K562 (cell line): ENCODE data around the gene VSIG10L2. TPM values are rescaled to one million over a fixed set of nuclear protein-coding genes. Genes with fewer than 3 reads are reported as not detected.

ENCODE experiments used
- ATAC-seq: fragments of 200-7000 bp; cut with Tn5 transposase; 3 replicates; pipeline ENCODE4 v1.9.1; 2020; ENCODE audit warnings: moderate library complexity
- BruUV-seq: library from RNA; stranded (reverse); fragments of 400-500 nt; replicated peaks from 2 replicates; lab custom pipeline; 2021; lab: Mats Ljungman, UMichigan
- CTCF ChIA-PET: fragments of 300-600 bp; formaldehyde crosslinking; extraction: SDS; loops from one replicate; lab custom pipeline; 2021; ENCODE audit warnings: low intra/inter-chr PET ratio; lab: Yijun Ruan, JAX
- POLR2A ChIA-PET: fragments of 300-600, 350-650 bp; sonication (Branson Sonifier 250); formaldehyde crosslinking; extraction: SDS; loops from one replicate; lab custom pipeline; 2021; ENCODE audit warnings: antibody characterized with exemption, inconsistent platforms; lab: Yijun Ruan, JAX
- DNase-seq, 4 experiments: peaks; one replicate each; pipeline versions ENCODE4 v3.0.0 to v3.0.0-alpha.2; 2011 to 2018; ENCODE audit warnings: low spot score in 3 of 4, mixed read lengths in 3 of 4; ENCODE audit errors: extremely low read depth in 1 of 4
- FAIRE-seq: peaks from 2 replicates; lab custom pipeline; 2011; peaks lifted over from hg19 to GRCh38; lab: Jason Lieb, UNC
- H2AFZ ChIP-seq: 2 replicates; pipeline ENCODE4 v1.6.0; 2011; ENCODE audit warnings: low read depth, low read length, control low read depth, inconsistent platforms
- H3K27ac ChIP-seq: fragments of 200-600 bp; 3 replicates; pipeline ENCODE4 v1.8.0; 2011; ENCODE audit warnings: low read depth, mild to moderate bottlenecking, control low read depth, inconsistent platforms, low read length, moderate library complexity, mixed read lengths; ENCODE audit errors: extremely low read depth
- H3K27me3 ChIP-seq, 2 experiments: fragments of 300-600 bp in 1 of 2; 2 replicates in 1 of 2; 3 replicates in 1 of 2; pipeline versions ENCODE4 v1.6.0 to v1.8.0; 2011; ENCODE audit warnings: inconsistent platforms in 2 of 2, low read length in 2 of 2, mild to moderate bottlenecking in 1 of 2, mixed read lengths in 1 of 2, moderate library complexity in 1 of 2; ENCODE audit not compliant: control insufficient read depth in 2 of 2, insufficient read depth in 2 of 2
- H3K36me3 ChIP-seq: fragments of 300-600 bp; 3 replicates; pipeline ENCODE4 v1.8.0; 2011; ENCODE audit warnings: mild to moderate bottlenecking, low read length, inconsistent platforms; ENCODE audit not compliant: control insufficient read depth, insufficient read depth
- H3K4me1 ChIP-seq, 2 experiments: fragments of 200-600 bp in 1 of 2; replicated peaks in 1 of 2; 2 replicates in 1 of 2; 3 replicates in 1 of 2; pipeline versions ENCODE4 v1.5.1 to v1.8.0; 2011; ENCODE audit warnings: inconsistent platforms in 2 of 2, low read length in 2 of 2, mild to moderate bottlenecking in 1 of 2, mixed read lengths in 1 of 2, moderate library complexity in 1 of 2; ENCODE audit not compliant: control insufficient read depth in 2 of 2, insufficient read depth in 2 of 2
- H3K4me2 ChIP-seq: 2 replicates; pipeline ENCODE4 v1.6.1; 2011; ENCODE audit warnings: low read length, control low read depth, inconsistent platforms, mixed read lengths; ENCODE audit not compliant: insufficient read depth
- H3K4me3 ChIP-seq: fragments of 200-600 bp; sonication (generic), shearing (Covaris generic); 2 replicates; pipeline ENCODE4 v1.5.1; 2016; ENCODE audit warnings: control low read depth, inconsistent platforms
- H3K79me2 ChIP-seq: fragments of 200-600 bp; 3 replicates; pipeline ENCODE4 v1.8.0; 2011; ENCODE audit warnings: low read length, inconsistent platforms; ENCODE audit not compliant: control insufficient read depth, insufficient read depth
- H3K9ac ChIP-seq, 2 experiments: 2 replicates each; pipeline versions ENCODE4 v1.6.0 to v1.6.1; 2011; ENCODE audit warnings: low read depth in 2 of 2, low read length in 2 of 2, control low read depth in 1 of 2, inconsistent platforms in 1 of 2, mild to moderate bottlenecking in 1 of 2, mixed read lengths in 1 of 2; ENCODE audit not compliant: insufficient read depth in 1 of 2
- H3K9me1 ChIP-seq: one replicate; pipeline ENCODE4 v1.6.0; 2011; ENCODE audit warnings: inconsistent platforms, mild to moderate bottlenecking, low read length, moderate library complexity; ENCODE audit not compliant: control insufficient read depth, insufficient read depth
- H3K9me3 ChIP-seq: replicated peaks from 2 replicates; pipeline ENCODE4 v1.5.1; 2011; ENCODE audit warnings: low read depth, low read length, inconsistent platforms; ENCODE audit not compliant: control insufficient read depth, insufficient read depth
- H4K20me1 ChIP-seq: replicated peaks from 2 replicates; pipeline ENCODE4 v1.6.1; 2011; ENCODE audit warnings: low read length, inconsistent platforms, mixed read lengths; ENCODE audit not compliant: control insufficient read depth, insufficient read depth
- ATF1 ChIP-seq, 2 experiments: fragments of 450-650 bp in 1 of 2; IDR thresholded peaks; 2 replicates each; pipeline ENCODE4 v1.6.1; 2016; ENCODE audit warnings: missing compliant biosample characterization in 1 of 2, missing genetic modification characterization in 1 of 2
- BACH1 ChIP-seq: fragments of 200-800 bp; sonication (Bioruptor generic); IDR thresholded peaks from 2 replicates; pipeline ENCODE4 v1.6.1; 2016; ENCODE audit warnings: missing genetic modification characterization, missing compliant biosample characterization
- NR3C1 ChIP-seq: sonication (generic); formaldehyde crosslinking; IDR thresholded peaks from 2 replicates; pipeline ENCODE4 v1.8.1; 2022; ENCODE audit warnings: missing genetic modification reagents
- POLR3G ChIP-seq: IDR thresholded peaks from 2 replicates; pipeline ENCODE4 v1.6.1; 2011; ENCODE audit not compliant: insufficient read length, insufficient replicate concordance; ENCODE audit errors: extremely low read depth
- RBFOX2 ChIP-seq: fragments of 200-400 bp; formaldehyde crosslinking; IDR thresholded peaks from 2 replicates; pipeline ENCODE4 v1.6.1; 2017; ENCODE audit warnings: low read depth, mild to moderate bottlenecking, low read length, moderate library complexity
- RFX5 ChIP-seq: IDR thresholded peaks from 2 replicates; pipeline ENCODE4 v1.6.1; 2011; ENCODE audit warnings: low read depth, mild to moderate bottlenecking, improper control_type of control experiment, low read length
- SMAD4 ChIP-seq: fragments of 250-450 bp; sonication (Bioruptor Pico); conservative IDR thresholded peaks from 2 replicates; pipeline ENCODE4 v1.8.0; 2021; ENCODE audit warnings: inconsistent platforms, mild to moderate bottlenecking, moderate library complexity
- ZSCAN29 ChIP-seq: fragments of 450-650 bp; IDR thresholded peaks from 2 replicates; pipeline ENCODE4 v1.6.1; 2017
- WGBS: fragments of 100-300 bp; shearing (Covaris generic); methylation state at CpG from one replicate; pipeline ENCODE4 v1.1.6; 2016; ENCODE audit warnings: low coverage, mixed read lengths; ENCODE audit not compliant: insufficient coverage; ENCODE audit errors: missing lambda C conversion rate; 5-methylcytosine and 5-hydroxymethylcytosine counted together
- in situ Hi-C: fragments of 300-500 bp; cut with MboI; formaldehyde crosslinking; loops from 4 replicates; pipeline ENCODE4 v1.15.0; 2018; ENCODE audit warnings: inconsistent platforms, mixed read lengths
- intact Hi-C: fragments of 100-400 bp; cut with micrococcal nuclease; formaldehyde crosslinking; loops from 2 replicates; pipeline ENCODE4 v1.14.2; 2022
- polyA plus RNA-seq, 8 experiments: library from polyadenylated mRNA; depleted of rRNA in 4 of 8; stranded (reverse) in 5 of 8; unstranded in 3 of 8; fragments of >200 nt; fragmentation: Nextera tagmentation in 2 of 8; fragmentation: Illumina TruSeq in 1 of 8; extraction: Ambion mirVana in 2 of 8; extraction: Trizol in 1 of 8; gene quantifications; 2 replicates each; pipeline versions ENCODE4 v1.2.1 to v1.2.3, GENCODE V29; 2011 to 2014; ENCODE audit warnings: inconsistent platforms in 1 of 8, missing spikeins in 1 of 8
- total RNA-seq, 7 experiments: library from RNA; depleted of rRNA in 6 of 7; stranded (reverse); fragments of >200 nt in 6 of 7; fragmentation: Illumina TruSeq in 2 of 7; extraction: Trizol in 2 of 7; gene quantifications; 2 replicates each; pipeline versions ENCODE4 v1.2.1 to v1.2.3, GENCODE V29; 2011 to 2021; ENCODE audit warnings: low replicate concordance in 1 of 7
- TF ChIP-seq, protein P1 (sequence below): fragments of 450-650 bp; formaldehyde crosslinking; IDR thresholded peaks from 2 replicates; pipeline ENCODE4 v1.4.0; 2020; ENCODE audit warnings: mild to moderate bottlenecking, moderate library complexity
- TF ChIP-seq, protein P2 (sequence below): fragments of 250-450 bp; sonication (Bioruptor Pico); IDR thresholded peaks from 2 replicates; pipeline ENCODE4 v1.4.0; 2020

VSIG10L2 gene
- total and polyA plus RNA-seq, 9 of the 15 experiments (the other 6 are each of a cell fraction or from before 2014, with no cell fraction given), result not detected

DNA sequence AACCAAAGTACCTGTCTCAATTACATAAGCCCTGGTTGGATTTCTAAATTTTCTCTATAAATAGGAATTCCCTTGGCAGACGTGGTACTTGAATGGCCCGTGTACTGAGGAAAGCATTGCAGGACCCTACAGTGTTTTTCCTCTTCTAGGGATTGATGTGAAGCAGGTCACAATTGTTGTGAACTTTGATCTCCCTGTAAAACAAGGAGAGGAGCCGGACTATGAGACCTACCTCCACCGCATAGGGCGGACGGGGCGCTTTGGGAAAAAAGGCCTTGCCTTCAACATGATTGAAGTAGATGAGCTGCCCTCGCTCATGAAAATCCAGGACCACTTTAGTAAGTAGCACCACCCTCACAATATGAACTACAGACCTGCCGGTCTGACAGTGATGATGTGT lies 24.8 kb upstream of the VSIG10L2 start:
- no peak for TF ChIP-seq ZSCAN29
- no peak for TF ChIP-seq RBFOX2
- TF ChIP-seq, protein P1, sequence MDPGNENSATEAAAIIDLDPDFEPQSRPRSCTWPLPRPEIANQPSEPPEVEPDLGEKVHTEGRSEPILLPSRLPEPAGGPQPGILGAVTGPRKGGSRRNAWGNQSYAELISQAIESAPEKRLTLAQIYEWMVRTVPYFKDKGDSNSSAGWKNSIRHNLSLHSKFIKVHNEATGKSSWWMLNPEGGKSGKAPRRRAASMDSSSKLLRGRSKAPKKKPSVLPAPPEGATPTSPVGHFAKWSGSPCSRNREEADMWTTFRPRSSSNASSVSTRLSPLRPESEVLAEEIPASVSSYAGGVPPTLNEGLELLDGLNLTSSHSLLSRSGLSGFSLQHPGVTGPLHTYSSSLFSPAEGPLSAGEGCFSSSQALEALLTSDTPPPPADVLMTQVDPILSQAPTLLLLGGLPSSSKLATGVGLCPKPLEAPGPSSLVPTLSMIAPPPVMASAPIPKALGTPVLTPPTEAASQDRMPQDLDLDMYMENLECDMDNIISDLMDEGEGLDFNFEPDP (CRISPR knock-in tag), result no peak
- TF ChIP-seq, protein P2, sequence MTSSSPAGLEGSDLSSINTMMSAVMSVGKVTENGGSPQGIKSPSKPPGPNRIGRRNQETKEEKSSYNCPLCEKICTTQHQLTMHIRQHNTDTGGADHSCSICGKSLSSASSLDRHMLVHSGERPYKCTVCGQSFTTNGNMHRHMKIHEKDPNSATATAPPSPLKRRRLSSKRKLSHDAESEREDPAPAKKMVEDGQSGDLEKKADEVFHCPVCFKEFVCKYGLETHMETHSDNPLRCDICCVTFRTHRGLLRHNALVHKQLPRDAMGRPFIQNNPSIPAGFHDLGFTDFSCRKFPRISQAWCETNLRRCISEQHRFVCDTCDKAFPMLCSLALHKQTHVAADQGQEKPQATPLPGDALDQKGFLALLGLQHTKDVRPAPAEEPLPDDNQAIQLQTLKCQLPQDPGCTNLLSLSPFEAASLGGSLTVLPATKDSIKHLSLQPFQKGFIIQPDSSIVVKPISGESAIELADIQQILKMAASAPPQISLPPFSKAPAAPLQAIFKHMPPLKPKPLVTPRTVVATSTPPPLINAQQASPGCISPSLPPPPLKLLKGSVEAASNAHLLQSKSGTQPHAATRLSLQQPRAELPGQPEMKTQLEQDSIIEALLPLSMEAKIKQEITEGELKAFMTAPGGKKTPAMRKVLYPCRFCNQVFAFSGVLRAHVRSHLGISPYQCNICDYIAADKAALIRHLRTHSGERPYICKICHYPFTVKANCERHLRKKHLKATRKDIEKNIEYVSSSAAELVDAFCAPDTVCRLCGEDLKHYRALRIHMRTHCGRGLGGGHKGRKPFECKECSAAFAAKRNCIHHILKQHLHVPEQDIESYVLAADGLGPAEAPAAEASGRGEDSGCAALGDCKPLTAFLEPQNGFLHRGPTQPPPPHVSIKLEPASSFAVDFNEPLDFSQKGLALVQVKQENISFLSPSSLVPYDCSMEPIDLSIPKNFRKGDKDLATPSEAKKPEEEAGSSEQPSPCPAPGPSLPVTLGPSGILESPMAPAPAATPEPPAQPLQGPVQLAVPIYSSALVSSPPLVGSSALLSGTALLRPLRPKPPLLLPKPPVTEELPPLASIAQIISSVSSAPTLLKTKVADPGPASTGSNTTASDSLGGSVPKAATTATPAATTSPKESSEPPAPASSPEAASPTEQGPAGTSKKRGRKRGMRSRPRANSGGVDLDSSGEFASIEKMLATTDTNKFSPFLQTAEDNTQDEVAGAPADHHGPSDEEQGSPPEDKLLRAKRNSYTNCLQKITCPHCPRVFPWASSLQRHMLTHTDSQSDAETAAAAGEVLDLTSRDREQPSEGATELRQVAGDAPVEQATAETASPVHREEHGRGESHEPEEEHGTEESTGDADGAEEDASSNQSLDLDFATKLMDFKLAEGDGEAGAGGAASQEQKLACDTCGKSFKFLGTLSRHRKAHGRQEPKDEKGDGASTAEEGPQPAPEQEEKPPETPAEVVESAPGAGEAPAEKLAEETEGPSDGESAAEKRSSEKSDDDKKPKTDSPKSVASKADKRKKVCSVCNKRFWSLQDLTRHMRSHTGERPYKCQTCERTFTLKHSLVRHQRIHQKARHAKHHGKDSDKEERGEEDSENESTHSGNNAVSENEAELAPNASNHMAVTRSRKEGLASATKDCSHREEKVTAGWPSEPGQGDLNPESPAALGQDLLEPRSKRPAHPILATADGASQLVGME (CRISPR knock-in tag), result no peak
- TF ChIP-seq BACH1 (tag), result no peak
- no peak for TF ChIP-seq RFX5
- TF ChIP-seq POLR3G, result no peak
- TF ChIP-seq SMAD4 (CRISPR knock-in tag), result no peak
- TF ChIP-seq ATF1 (CRISPR knock-in tag; IDR thresholded peaks at IDR 0.05), result no peak
- no peak for TF ChIP-seq ATF1 (tag; IDR thresholded peaks at IDR 0.05)
- no peak for TF ChIP-seq NR3C1 (CRISPR knock-in tag)
- TF ChIP-seq, all 486 proteins: peak for 0
- Histone ChIP-seq H2AFZ (no peak overlapping the region), H4K20me1 (no peaks in the 10 kb centered on the region; the same call in 1 of the 2 replicates), H3K9ac (no peak overlapping the region), H3K4me1 (no peaks in the 10 kb centered on the region), H3K79me2 (no peaks in the 10 kb centered on the region), H3K4me2 (no peak overlapping the region), H3K27me3 (peaks cover 60 to 74% of the 10 kb centered on the region in 2 experiments), H3K4me3 (no peak overlapping the region), H3K9me1 (no peaks in the 10 kb centered on the region), H3K27ac (no peak overlapping the region), H3K9me3 (no peaks in the 10 kb centered on the region), H3K36me3 (no peaks in the 10 kb centered on the region)
- ChIA-PET POLR2A (interaction anchor here (0.9 kb wide), 1 partner anchor 18 kb away, joined by 3 read pairs; the partner anchor contains the start of gene PUS3), CTCF (interaction anchor here (0.6 to 1.3 kb wide), 2 partner anchors 216 to 274 kb away, joined by 3 to 4 read pairs; no protein-coding TSS in a partner anchor)
- ATAC-seq, result no peak
- in situ Hi-C loops, result loop anchor here (5.0 kb wide), 1 partner anchor 276 kb away; no protein-coding TSS in a partner anchor
- 2% methylated on average over 9 of the region's 9 CpGs for WGBS
- no peak for DNase-seq
- FAIRE-seq, result no peak
- intact Hi-C loops, result loop anchor here (5.0 to 10.0 kb wide), 2 partner anchors 134 to 386 kb away; no protein-coding TSS in a partner anchor
- BruUV-seq, result no TSS peak
